H1 (cell line): ENCODE measurements around the gene DMGDH. TPM values are rescaled to one million over a fixed set of nuclear protein-coding genes. Genes with fewer than 3 reads are reported as not detected.

Experiments
- BCL11A ChIP-seq, 2 experiments: IDR thresholded peaks; one replicate each; pipeline ENCODE4 v1.6.1; 2011; ENCODE audit warnings: low read depth in 2 of 2, low read length in 2 of 2, mild to moderate bottlenecking in 2 of 2
- PHF8 ChIP-seq: fragments of 200-600 bp; sonication (generic); conservative IDR thresholded peaks from 2 replicates; pipeline ENCODE4 v1.7.1; 2012; ENCODE audit warnings: low read depth, mild to moderate bottlenecking, inconsistent platforms, low read length, moderate library complexity
- POLR2AphosphoS5 ChIP-seq: IDR thresholded peaks from 2 replicates; pipeline ENCODE4 v1.6.1; 2011; ENCODE audit warnings: low read depth, low read length
- polyA plus RNA-seq, 7 experiments: library from polyadenylated mRNA; depleted of rRNA in 3 of 7; stranded (reverse) in 5 of 7; unstranded in 2 of 7; fragments of >200 nt in 5 of 7; fragments of 200-250 nt in 2 of 7; gene quantifications; 1 replicate in 5 of 7; 2 replicates in 1 of 7; 4 replicates in 1 of 7; pipeline versions ENCODE4 v1.2.1 to v1.2.3, GENCODE V29; 2011 to 2013; ENCODE audit warnings: missing spikeins in 2 of 7, mixed read lengths in 2 of 7
- total RNA-seq: library from RNA; stranded (reverse); fragmentation: NEBNext Ultra II Directional; extraction: Animal tissue kit (Norgen Biotek cat#: 25700); gene quantifications from 2 replicates; pipeline ENCODE4 v1.2.1, GENCODE V29; 2021
- TF ChIP-seq, protein P1 (sequence below): fragments of 300-600 bp; sonication (generic); IDR thresholded peaks from 2 replicates; pipeline ENCODE4 v1.7.1; 2012; ENCODE audit warnings: low read length, moderate library complexity, mild to moderate bottlenecking, inconsistent platforms; ENCODE audit not compliant: insufficient replicate concordance

The DMGDH gene
- total and polyA plus RNA-seq, 2 of the 8 experiments (the other 6 are each of a cell fraction or from before 2014, with no cell fraction given): 0.15 TPM; not detected in 1

DNA sequence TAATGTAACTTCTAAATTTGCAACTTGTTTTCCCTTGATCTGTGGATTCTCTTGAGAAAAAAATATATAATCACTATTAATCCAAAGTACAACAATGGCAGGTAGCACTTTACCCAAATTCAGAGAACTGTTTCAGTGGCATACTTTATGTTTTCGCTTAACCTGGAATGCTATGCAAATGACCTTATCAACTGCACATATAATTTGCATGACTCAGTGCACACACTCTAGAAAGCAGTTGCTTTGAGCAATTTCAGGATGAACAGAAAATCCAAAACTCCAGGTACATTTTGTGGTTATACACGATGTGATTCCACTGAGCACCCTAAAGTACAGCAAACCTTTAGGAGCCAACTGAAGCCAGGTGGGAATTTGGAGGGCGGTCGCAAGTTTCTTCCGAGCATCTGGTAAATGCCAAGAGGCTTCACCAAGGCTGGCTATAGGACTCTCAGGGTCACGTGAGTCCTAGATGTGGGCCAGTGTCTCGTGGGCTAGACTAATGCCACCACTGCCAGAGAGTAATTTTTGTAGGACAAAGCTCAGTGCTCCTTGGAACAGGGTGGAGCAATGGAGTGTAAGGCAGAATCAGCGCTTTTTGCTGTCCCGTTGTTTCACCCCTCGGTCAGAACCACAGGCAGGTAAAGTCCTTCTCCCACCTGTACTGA, 37.3 kb downstream of the DMGDH start (continued):
- TF ChIP-seq, protein P1, sequence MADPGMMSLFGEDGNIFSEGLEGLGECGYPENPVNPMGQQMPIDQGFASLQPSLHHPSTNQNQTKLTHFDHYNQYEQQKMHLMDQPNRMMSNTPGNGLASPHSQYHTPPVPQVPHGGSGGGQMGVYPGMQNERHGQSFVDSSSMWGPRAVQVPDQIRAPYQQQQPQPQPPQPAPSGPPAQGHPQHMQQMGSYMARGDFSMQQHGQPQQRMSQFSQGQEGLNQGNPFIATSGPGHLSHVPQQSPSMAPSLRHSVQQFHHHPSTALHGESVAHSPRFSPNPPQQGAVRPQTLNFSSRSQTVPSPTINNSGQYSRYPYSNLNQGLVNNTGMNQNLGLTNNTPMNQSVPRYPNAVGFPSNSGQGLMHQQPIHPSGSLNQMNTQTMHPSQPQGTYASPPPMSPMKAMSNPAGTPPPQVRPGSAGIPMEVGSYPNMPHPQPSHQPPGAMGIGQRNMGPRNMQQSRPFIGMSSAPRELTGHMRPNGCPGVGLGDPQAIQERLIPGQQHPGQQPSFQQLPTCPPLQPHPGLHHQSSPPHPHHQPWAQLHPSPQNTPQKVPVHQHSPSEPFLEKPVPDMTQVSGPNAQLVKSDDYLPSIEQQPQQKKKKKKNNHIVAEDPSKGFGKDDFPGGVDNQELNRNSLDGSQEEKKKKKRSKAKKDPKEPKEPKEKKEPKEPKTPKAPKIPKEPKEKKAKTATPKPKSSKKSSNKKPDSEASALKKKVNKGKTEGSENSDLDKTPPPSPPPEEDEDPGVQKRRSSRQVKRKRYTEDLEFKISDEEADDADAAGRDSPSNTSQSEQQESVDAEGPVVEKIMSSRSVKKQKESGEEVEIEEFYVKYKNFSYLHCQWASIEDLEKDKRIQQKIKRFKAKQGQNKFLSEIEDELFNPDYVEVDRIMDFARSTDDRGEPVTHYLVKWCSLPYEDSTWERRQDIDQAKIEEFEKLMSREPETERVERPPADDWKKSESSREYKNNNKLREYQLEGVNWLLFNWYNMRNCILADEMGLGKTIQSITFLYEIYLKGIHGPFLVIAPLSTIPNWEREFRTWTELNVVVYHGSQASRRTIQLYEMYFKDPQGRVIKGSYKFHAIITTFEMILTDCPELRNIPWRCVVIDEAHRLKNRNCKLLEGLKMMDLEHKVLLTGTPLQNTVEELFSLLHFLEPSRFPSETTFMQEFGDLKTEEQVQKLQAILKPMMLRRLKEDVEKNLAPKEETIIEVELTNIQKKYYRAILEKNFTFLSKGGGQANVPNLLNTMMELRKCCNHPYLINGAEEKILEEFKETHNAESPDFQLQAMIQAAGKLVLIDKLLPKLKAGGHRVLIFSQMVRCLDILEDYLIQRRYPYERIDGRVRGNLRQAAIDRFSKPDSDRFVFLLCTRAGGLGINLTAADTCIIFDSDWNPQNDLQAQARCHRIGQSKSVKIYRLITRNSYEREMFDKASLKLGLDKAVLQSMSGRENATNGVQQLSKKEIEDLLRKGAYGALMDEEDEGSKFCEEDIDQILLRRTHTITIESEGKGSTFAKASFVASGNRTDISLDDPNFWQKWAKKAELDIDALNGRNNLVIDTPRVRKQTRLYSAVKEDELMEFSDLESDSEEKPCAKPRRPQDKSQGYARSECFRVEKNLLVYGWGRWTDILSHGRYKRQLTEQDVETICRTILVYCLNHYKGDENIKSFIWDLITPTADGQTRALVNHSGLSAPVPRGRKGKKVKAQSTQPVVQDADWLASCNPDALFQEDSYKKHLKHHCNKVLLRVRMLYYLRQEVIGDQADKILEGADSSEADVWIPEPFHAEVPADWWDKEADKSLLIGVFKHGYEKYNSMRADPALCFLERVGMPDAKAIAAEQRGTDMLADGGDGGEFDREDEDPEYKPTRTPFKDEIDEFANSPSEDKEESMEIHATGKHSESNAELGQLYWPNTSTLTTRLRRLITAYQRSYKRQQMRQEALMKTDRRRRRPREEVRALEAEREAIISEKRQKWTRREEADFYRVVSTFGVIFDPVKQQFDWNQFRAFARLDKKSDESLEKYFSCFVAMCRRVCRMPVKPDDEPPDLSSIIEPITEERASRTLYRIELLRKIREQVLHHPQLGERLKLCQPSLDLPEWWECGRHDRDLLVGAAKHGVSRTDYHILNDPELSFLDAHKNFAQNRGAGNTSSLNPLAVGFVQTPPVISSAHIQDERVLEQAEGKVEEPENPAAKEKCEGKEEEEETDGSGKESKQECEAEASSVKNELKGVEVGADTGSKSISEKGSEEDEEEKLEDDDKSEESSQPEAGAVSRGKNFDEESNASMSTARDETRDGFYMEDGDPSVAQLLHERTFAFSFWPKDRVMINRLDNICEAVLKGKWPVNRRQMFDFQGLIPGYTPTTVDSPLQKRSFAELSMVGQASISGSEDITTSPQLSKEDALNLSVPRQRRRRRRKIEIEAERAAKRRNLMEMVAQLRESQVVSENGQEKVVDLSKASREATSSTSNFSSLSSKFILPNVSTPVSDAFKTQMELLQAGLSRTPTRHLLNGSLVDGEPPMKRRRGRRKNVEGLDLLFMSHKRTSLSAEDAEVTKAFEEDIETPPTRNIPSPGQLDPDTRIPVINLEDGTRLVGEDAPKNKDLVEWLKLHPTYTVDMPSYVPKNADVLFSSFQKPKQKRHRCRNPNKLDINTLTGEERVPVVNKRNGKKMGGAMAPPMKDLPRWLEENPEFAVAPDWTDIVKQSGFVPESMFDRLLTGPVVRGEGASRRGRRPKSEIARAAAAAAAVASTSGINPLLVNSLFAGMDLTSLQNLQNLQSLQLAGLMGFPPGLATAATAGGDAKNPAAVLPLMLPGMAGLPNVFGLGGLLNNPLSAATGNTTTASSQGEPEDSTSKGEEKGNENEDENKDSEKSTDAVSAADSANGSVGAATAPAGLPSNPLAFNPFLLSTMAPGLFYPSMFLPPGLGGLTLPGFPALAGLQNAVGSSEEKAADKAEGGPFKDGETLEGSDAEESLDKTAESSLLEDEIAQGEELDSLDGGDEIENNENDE: no peak
- no peak for TF ChIP-seq BCL11A (IDR thresholded peaks at IDR 0.05; ENCODE audit: low read depth in 2 of 2, low read length in 2 of 2)
- no peak for TF ChIP-seq PHF8
- no peak for TF ChIP-seq POLR2AphosphoS5
- TF ChIP-seq, all 59 proteins: peak for 0
